Erythroblast (primary cell): ENCODE measurements around the gene TNNC2.
"Not testable (repeated sequence)": the region's sequence is repeated elsewhere in the genome, so short reads cannot be mapped to it uniquely, and the experiment has no call there.

ENCODE experiments used
- DNase-seq, 2 experiments: peaks; one replicate each; lab custom pipeline; 2025; lab: John Stamatoyannopoulos, UW
- GATA1 ChIP-seq: IDR thresholded peaks from 2 replicates; pipeline ENCODE4 v1.6.1; 2011; ENCODE audit warnings: low read depth, mild to moderate bottlenecking, control low read depth, low read length, moderate library complexity
- POLR2A ChIP-seq: IDR thresholded peaks from 2 replicates; pipeline ENCODE4 v1.6.1; 2011; ENCODE audit warnings: mild to moderate bottlenecking, low read length

The TNNC2 gene

GRCh38 chr20:45821947-45822346 lies 5.2 kb downstream of the TNNC2 start:
- TF ChIP-seq POLR2A: no peak
- no peak for TF ChIP-seq GATA1
- DNase-seq: no peak

GRCh38 chr20:45819466-45819865 lies 7.6 kb downstream of the TNNC2 start:
- TF ChIP-seq POLR2A (no peak), GATA1 (no peak)
- DNase-seq: no peak

- DNase-seq: peak in 1 of 2 experiments; percentile 70
- TF ChIP-seq GATA1: no peak
- no peak for TF ChIP-seq POLR2A
Measured at GRCh38 chr20:45818239-45818638, 8.9 kb downstream of the TNNC2 start.

- TF ChIP-seq GATA1 (no peak), POLR2A (peak; percentile 22)
- no peak for DNase-seq
Measured at GRCh38 chr20:45817376-45818194, 9.5 kb downstream of the TNNC2 start.

GRCh38 chr20:45816951-45817350 lies 10.2 kb downstream of the TNNC2 start:
- DNase-seq: no peak

GRCh38 chr20:45814314-45814713 lies 12.8 kb downstream of the TNNC2 start:
- TF ChIP-seq POLR2A (no peak), GATA1 (no peak)

More at GRCh38 chr20:45816951-45817350, 10.2 kb downstream of the TNNC2 start:
- TF ChIP-seq GATA1 (no peak), POLR2A (no peak)

GRCh38 chr20:45813489-45813888 lies 13.6 kb downstream of the TNNC2 start:
- TF ChIP-seq POLR2A (no peak), GATA1 (no peak)
- DNase-seq: no peak

More at GRCh38 chr20:45814314-45814713, 12.8 kb downstream of the TNNC2 start:
- no peak for DNase-seq

GRCh38 chr20:45813006-45813340 lies 14.1 kb downstream of the TNNC2 start:
- no peak for DNase-seq
- TF ChIP-seq GATA1: no peak
- TF ChIP-seq POLR2A: no peak

- peak; percentile 96 to 98 for DNase-seq
- TF ChIP-seq POLR2A (peak; percentile 71), GATA1 (no peak)
Measured at GRCh38 chr20:45812157-45813005, 14.7 kb downstream of the TNNC2 start, which contains the start of gene UBE2C. TSS of gene UBE2C (plus strand) at chr20:45812644. CDS start at chr20:45812696, 52 bp downstream.

- peak in 1 of 2 experiments; percentile 17 for DNase-seq
- no peak for TF ChIP-seq GATA1
- no peak for TF ChIP-seq POLR2A
Measured at GRCh38 chr20:45810191-45810970, 16.7 kb downstream of the TNNC2 start.

GRCh38 chr20:45801851-45802250 lies 25.3 kb downstream of the TNNC2 start:
- no peak for TF ChIP-seq GATA1
- no peak for TF ChIP-seq POLR2A
- DNase-seq: no peak

- peak; percentile 68 to 86 for DNase-seq
- no peak for TF ChIP-seq POLR2A
- TF ChIP-seq GATA1: no peak
Measured at GRCh38 chr20:45798935-45799642, 28.0 kb downstream of the TNNC2 start.

- DNase-seq: not testable (repeated sequence)
Measured at GRCh38 chr20:45797955-45798354, 29.2 kb downstream of the TNNC2 start.

GRCh38 chr20:45797510-45797909 lies 29.6 kb downstream of the TNNC2 start:
- DNase-seq: not testable (repeated sequence)
